Body of pancreas (tissue), 4 donors: ENCODE data around the gene ZNF169. TPM values are rescaled to one million over a fixed set of nuclear protein-coding genes. Genes with fewer than 3 reads are reported as not detected.
"Not testable (repeated sequence)": the region's sequence is repeated elsewhere in the genome, so short reads cannot be mapped to it uniquely, and the experiment has no call there.

Experiments used
- ATAC-seq: fragments of 150-250 bp; one replicate; pipeline ENCODE4 v1.9.1; 2016
- DNase-seq, 4 donors: peaks; one replicate each; pipeline ENCODE4 v3.0.0-alpha.2; 2019
- H3K27ac ChIP-seq, 4 donors: fragments of 200-600 bp; sonication (generic); 1 replicate in 3 of 4; 2 replicates in 1 of 4; pipeline versions ENCODE4 v1.5.1 to v1.6.1; 2016 to 2019; ENCODE audit warnings: mild to moderate bottlenecking in 1 of 4, mixed read lengths in 1 of 4, moderate library complexity in 1 of 4
- H3K27me3 ChIP-seq, 2 donors: fragments of 200-600 bp; sonication (generic); one replicate each; pipeline ENCODE4 v1.6.0; 2016; ENCODE audit warnings: mild to moderate bottlenecking in 1 of 2
- H3K36me3 ChIP-seq, 2 donors: fragments of 200-600 bp; sonication (generic); replicated peaks in 1 of 2; 2 replicates each; pipeline ENCODE4 v1.5.1; 2016; ENCODE audit warnings: low read depth in 2 of 2; ENCODE audit not compliant: insufficient read depth in 1 of 2
- H3K4me1 ChIP-seq: fragments of 200-600 bp; sonication (generic); one replicate; pipeline ENCODE4 v1.6.0; 2016
- H3K4me3 ChIP-seq, 2 donors: fragments of 200-600 bp; sonication (generic); 1 replicate in 1 of 2; 2 replicates in 1 of 2; pipeline ENCODE4 v1.5.1; 2016 to 2019
- H3K9me3 ChIP-seq, 3 donors: fragments of 200-600 bp; sonication (generic); 1 replicate in 2 of 3; 2 replicates in 1 of 3; pipeline ENCODE4 v1.5.1; 2016
- POLR2A ChIP-seq, 3 donors: fragments of 450-650 bp; IDR thresholded peaks; one replicate each; pipeline ENCODE4 v1.6.1; 2016; ENCODE audit warnings: antibody characterized with exemption in 3 of 3, mild to moderate bottlenecking in 2 of 3
- WGBS, 2 donors: methylation state at CpG; one replicate each; pipeline ENCODE4 v1.1.5; 2017; 5-methylcytosine and 5-hydroxymethylcytosine counted together
- intact Hi-C: fragments of 100-400 bp; cut with DNase I; formaldehyde crosslinking; loops from one replicate; pipeline ENCODE4 v1.15.1; 2023
- total RNA-seq, 2 donors: library from RNA; depleted of rRNA; stranded (reverse); fragments of >200 nt; gene quantifications; one replicate each; pipeline ENCODE4 v1.1.0, GENCODE V29; 2016
- TF ChIP-seq, protein P1 (sequence below), 7 experiments: fragments of 450-650 bp in 4 of 7; fragments of 200-600 bp in 3 of 7; sonication (generic) in 3 of 7; IDR thresholded peaks; one replicate each; pipeline ENCODE4 v1.5.1; 2016 to 2019; ENCODE audit warnings: antibody characterized with exemption in 7 of 7

Gene ZNF169
- total RNA-seq, 2 donors from 2014 or later = 6.6 to 7.0 TPM

DNA sequence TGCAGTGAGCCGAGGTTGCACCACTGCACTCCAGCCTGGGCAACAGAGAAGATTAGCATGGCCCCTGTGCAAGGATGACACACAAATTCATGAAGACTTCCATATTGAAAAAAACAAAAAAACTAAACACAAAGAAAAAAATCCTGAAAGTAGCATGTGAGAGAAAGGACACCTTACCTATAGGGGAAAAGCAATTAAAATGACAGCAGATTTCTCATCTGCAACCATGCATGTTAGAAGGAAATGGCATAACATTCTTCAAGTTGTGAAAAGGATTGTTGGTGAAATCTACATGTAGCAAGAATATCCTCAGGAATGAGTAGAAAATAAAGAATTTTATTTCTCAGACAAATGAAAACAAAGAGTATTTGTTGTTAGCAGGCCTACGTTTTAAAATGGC is 13.4 kb upstream of the ZNF169 start:
- intact Hi-C loops = no loop called here
- ATAC-seq (no peak), DNase-seq (no peak)
- no peaks in the 10 kb centered on the region for H3K36me3 ChIP-seq
- H3K4me1 ChIP-seq = no peaks in the 10 kb centered on the region
- H3K27ac ChIP-seq = no peak overlapping the region
- H3K27me3 ChIP-seq = no peaks in the 10 kb centered on the region
- H3K4me3 ChIP-seq = no peak overlapping the region
- H3K9me3 ChIP-seq = no peaks in the 10 kb centered on the region
- 77 to 84% methylated on average over 2 of the region's 2 CpGs for WGBS, 2 donors
- TF ChIP-seq POLR2A (IDR thresholded peaks at IDR 0.05) = no peak
- TF ChIP-seq, protein P1, sequence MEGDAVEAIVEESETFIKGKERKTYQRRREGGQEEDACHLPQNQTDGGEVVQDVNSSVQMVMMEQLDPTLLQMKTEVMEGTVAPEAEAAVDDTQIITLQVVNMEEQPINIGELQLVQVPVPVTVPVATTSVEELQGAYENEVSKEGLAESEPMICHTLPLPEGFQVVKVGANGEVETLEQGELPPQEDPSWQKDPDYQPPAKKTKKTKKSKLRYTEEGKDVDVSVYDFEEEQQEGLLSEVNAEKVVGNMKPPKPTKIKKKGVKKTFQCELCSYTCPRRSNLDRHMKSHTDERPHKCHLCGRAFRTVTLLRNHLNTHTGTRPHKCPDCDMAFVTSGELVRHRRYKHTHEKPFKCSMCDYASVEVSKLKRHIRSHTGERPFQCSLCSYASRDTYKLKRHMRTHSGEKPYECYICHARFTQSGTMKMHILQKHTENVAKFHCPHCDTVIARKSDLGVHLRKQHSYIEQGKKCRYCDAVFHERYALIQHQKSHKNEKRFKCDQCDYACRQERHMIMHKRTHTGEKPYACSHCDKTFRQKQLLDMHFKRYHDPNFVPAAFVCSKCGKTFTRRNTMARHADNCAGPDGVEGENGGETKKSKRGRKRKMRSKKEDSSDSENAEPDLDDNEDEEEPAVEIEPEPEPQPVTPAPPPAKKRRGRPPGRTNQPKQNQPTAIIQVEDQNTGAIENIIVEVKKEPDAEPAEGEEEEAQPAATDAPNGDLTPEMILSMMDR (IDR thresholded peaks at IDR 0.05) = no peak

DNA sequence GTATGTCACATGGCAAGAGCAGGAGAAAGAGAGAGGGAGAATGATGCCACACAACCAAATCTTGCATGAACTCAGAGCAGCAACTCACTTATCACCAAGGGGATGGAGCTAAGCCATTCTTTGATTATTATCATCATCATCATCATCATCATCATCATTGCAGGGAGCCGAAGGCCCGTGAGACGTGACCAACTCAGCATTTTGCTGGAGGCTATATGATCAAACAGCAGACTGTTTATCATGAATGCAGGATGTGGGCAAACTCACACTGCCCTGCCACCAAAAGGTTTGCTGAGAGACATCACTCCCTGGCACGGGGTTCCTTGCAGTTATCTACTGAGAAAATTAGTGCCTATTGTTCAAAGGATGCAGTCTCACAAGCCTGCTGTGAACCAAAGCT is 8.6 kb upstream of the ZNF169 start:
- no peaks in the 10 kb centered on the region for H3K36me3 ChIP-seq
- no peaks in the 10 kb centered on the region for H3K9me3 ChIP-seq
- ATAC-seq (no peak), DNase-seq (no peak)
- intact Hi-C loops = no loop called here
- TF ChIP-seq, protein P1 (IDR thresholded peaks at IDR 0.05) = no peak
- no peak for TF ChIP-seq POLR2A (IDR thresholded peaks at IDR 0.05)
- no peak overlapping the region for H3K4me3 ChIP-seq
- H3K27ac ChIP-seq = no peak overlapping the region
- no peaks in the 10 kb centered on the region for H3K27me3 ChIP-seq
- no peaks in the 10 kb centered on the region for H3K4me1 ChIP-seq
- 66 to 68% methylated on average over 4 of the region's 4 CpGs for WGBS, 2 donors

DNA sequence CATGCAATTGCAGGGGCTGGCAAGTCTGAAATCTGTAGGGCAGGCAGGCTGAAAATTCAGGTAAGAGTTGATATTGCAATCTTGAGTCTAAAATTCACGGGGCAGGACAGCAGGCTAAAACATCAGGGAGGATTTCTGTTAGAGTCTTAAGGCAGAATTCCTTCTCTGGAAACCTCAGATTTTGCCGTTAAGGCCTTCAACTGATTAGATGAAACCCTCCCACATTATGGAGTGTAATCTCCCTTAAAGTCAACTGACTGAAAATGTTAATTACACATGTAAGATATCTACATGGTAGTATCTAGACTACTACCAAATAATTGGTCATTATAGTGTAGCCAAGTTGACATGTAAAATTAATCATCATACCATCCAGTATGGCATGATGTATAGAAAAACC is 3.1 kb upstream of the ZNF169 start:
- TF ChIP-seq POLR2A (IDR thresholded peaks at IDR 0.05) = no peak
- TF ChIP-seq, protein P1 (IDR thresholded peaks at IDR 0.05) = no peak
- Histone ChIP-seq H3K27me3 (no peaks in the 10 kb centered on the region), H3K9me3 (no peaks in the 10 kb centered on the region), H3K36me3 (no peaks in the 10 kb centered on the region), H3K4me1 (peaks cover 11% of the 10 kb centered on the region), H3K27ac (no peak overlapping the region), H3K4me3 (no peak overlapping the region)
- intact Hi-C loops = no loop called here
- no peak for ATAC-seq
- no peak for DNase-seq
- WGBS, 2 donors = 55 to 65% methylated on average over 2 of the region's 2 CpGs

GRCh38 chr9:94265626-94266402 is 6.7 kb downstream of the ZNF169 start:
- H3K36me3 ChIP-seq, DNase-seq, H3K4me1 ChIP-seq, H3K4me3 ChIP-seq, intact Hi-C loops, ATAC-seq, H3K27me3 ChIP-seq, H3K27ac ChIP-seq, H3K9me3 ChIP-seq: not testable (repeated sequence)
- WGBS, 2 donors = 83 to 91% methylated on average over 3 of the region's 3 CpGs

GRCh38 chr9:94269264-94269663 is 10.2 kb downstream of the ZNF169 start:
- H3K9me3 ChIP-seq = no peaks in the 10 kb centered on the region
- H3K36me3 ChIP-seq = no peaks in the 10 kb centered on the region
- no peak overlapping the region for H3K27ac ChIP-seq
- no peaks in the 10 kb centered on the region for H3K4me1 ChIP-seq
- intact Hi-C loops = no loop called here
- H3K27me3 ChIP-seq = no peaks in the 10 kb centered on the region
- no peak overlapping the region for H3K4me3 ChIP-seq
- ATAC-seq (no peak), DNase-seq (no peak)
- WGBS, 2 donors = 84 to 87% methylated on average over 7 to 8 of the region's 8 CpGs
- TF ChIP-seq, protein P1 (IDR thresholded peaks at IDR 0.05) = no peak
- TF ChIP-seq POLR2A (IDR thresholded peaks at IDR 0.05) = no peak
